NB4 (cell line): ENCODE results near the gene SFSWAP.

Experiments
- CTCF ChIP-seq: IDR thresholded peaks from one replicate; pipeline ENCODE4 v1.5.1; 2012; ENCODE audit warnings: low read depth, low read length
- POLR2A ChIP-seq: IDR thresholded peaks from 2 replicates; pipeline ENCODE4 v1.6.1; 2011; ENCODE audit warnings: mild to moderate bottlenecking; ENCODE audit not compliant: insufficient read length; ENCODE audit errors: extremely low read depth

GRCh38 chr12:131783915-131784541, 73.1 kb downstream of the SFSWAP start:
- TF ChIP-seq CTCF (no peak), POLR2A (no peak)
